Measurements from ENCODE around the gene INSIG1. TPM values are rescaled to one million over a fixed set of nuclear protein-coding genes. Genes with fewer than 3 reads are reported as not detected.

Gene INSIG1
- total RNA-seq, 4 donors from 2014 or later = 24.7 to 77.6 (median 64.6) TPM

GRCh38 chr7:155358948-155359712, 61.5 kb downstream of the INSIG1 start:
- no peak for DNase-seq
- 48 to 57% methylated on average over 8 to 9 of the region's 16 CpGs for WGBS, 2 donors
- Histone ChIP-seq H3K4me3 (no peak overlapping the region), H3K27ac (no peak overlapping the region), H3K27me3 (peaks cover 0 to 93% (median 0%) of the 10 kb centered on the region in 4 donors), H3K9me3 (no peaks in the 10 kb centered on the region), H3K4me1 (no peaks in the 10 kb centered on the region), H3K36me3 (no peaks in the 10 kb centered on the region)
- TF ChIP-seq CTCF (IDR thresholded peaks at IDR 0.05) (no peak), POLR2A (IDR thresholded peaks at IDR 0.05) (no peak)
- intact Hi-C loops (cut with DNase I) = no loop called here

Other genes with a start within 250 kb of the INSIG1 start
- not detected for gene HTR5A, start 227.6 kb upstream of the INSIG1 start, total RNA-seq
- under 1 TPM in 1 of 4 donors, not detected in 3; under 0.01 TPM for gene EN2, start 160.3 kb downstream of the INSIG1 start, total RNA-seq
- gene CNPY1, start 248.7 kb downstream of the INSIG1 start, total RNA-seq = not detected

Measured in esophagus squamous epithelium (tissue), 5 donors.